HL-60/S4 treated with phorbol 12-myristate 13-acetate at 8.2 ng/mL for 4 days and 3 days (cell line): ENCODE results near the gene VAPA.

ENCODE experiments used
- in situ Hi-C: fragments of 300-500 bp; cut with MboI; formaldehyde crosslinking; loops from 2 replicates; pipeline ENCODE4 v1.15.0; 2022; ENCODE audit warnings: low sequenced_read_pairs

VAPA gene

GRCh38 chr18:9992973-9993520 lies 79.2 kb downstream of the VAPA start:
- in situ Hi-C loops = no loop called here

DNA sequence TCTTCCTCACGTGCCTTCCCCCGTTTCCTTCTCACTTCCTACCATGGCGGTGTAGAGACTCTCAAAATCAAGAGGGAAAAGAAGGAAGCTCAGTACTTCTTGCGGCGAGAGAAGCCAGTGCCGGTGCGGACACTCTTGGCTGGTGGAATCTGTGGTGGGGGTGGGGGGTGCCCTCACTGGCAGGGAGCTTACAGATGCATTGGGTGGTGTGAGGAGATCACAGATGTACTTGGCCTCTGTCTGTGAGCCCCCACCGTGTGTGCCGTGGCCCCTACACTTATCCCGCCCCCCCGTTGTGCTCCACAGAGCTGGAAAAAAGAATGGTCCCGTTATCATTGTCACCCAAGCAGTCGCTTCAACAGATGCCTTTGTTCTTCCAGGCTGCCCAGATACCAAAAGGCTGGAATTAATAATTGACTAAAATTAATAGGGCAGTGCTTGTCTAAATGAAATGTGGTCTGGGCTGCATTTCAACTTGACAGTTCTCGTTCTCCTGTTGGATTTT lies 79.8 kb downstream of the VAPA start:
- in situ Hi-C loops = no loop called here

- in situ Hi-C loops = no loop called here
Measured at GRCh38 chr18:9994026-9994570, 80.3 kb downstream of the VAPA start.

DNA sequence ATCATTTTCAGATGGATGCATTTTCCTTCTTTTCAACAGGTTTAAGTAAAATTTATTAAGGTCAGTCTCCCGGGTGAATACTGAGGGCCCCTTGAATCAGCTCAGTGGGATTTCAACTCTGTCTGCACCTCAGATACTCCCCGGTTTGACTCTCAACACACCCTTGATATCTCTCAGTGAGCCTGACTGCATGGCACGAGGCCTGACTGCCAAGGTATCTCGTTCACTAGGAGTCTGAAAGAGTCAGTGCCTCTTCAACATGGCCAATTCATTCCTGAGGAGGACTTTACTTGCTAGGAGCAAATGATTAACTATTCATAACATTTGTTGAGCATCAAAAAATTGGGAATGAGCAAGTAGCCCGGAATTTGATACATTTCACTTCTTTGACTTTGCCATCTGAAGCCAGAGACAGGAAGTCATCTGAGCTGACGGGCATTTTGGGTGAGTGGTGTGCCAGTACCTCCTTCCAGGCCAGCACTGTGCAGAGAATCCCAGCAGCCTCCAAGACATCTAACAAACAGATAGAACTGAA lies 81.0 kb downstream of the VAPA start:
- in situ Hi-C loops = no loop called here

DNA sequence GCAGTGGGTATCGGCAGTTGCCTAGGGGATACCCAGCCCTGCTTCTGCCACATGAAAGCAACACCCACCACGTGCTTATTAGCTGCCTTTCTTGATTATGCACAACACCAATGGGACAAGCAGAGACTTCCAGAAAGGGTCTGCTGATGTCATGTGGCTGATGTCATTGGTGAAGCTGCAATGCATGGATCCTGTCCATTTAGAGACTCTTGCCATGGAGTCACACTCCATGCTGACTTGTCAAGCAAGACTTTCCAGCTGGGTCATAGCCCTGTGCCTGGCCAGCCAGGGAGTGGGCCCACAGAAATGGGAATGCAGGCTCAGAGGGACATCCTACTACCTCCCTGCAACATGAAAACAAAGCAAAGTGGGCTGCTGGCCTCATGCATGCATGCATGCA lies 81.8 kb downstream of the VAPA start:
- in situ Hi-C loops = no loop called here

GRCh38 chr18:9996094-9996493 lies 82.3 kb downstream of the VAPA start:
- in situ Hi-C loops = no loop called here

DNA sequence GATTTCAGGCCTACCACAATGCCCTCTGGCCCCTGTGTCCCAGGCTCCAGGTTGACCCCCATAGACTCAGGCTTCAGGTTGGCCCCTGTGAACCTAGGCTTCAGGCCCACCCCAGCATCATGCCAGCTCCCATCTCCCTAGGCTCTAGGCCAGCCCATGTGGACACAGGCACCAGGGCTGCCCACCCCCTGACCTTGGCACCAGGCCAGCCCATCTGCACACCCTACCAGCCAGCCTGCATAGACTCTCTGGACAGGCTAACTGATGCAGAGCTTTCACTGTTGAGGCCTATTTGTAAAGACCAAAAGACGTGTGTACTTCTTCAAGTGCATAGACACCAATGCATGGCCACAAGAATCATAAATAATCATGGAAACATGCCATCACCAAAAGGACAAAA lies 83.9 kb downstream of the VAPA start:
- in situ Hi-C loops = no loop called here

DNA sequence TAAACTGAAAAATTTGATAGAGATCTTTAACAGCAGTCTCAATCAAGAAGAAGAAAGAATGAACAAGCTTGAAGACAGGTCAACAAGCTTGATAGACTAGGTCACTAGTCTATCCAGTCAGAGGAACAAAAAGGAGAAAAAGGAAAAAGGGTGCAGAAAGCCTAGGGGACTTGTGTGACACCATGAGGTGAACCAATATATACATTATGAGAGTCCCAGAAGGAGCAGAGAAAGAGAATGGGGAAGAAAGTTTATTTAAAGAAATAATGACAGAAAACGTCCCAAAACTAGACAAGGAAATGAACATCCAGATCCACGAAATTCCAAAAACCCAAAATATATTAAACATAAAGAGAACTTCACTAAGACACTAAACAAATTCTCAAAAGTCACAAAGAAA lies 84.5 kb downstream of the VAPA start:
- in situ Hi-C loops = no loop called here

- in situ Hi-C loops = no loop called here
Measured at GRCh38 chr18:10002280-10002679, 88.5 kb downstream of the VAPA start.

DNA sequence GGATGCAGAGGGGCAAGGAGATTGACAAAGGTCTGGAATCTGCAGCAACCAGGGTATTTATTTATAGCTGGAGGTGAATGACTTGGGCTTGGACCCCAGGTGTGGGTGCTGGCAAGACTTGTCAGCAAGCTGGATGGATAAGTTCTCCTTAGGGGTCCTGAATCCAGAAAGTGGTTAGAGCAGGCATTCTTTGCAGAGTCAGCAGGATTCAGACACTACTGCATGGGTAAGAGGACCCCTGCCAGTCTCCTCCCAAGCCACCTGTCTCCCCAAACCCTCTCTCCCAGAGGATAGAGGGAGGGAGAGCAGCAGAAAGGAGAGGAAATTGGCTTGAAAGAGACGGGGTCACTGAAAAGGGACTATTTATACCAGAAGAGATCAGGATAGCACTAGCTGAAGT lies 89.5 kb downstream of the VAPA start:
- in situ Hi-C loops = no loop called here

DNA sequence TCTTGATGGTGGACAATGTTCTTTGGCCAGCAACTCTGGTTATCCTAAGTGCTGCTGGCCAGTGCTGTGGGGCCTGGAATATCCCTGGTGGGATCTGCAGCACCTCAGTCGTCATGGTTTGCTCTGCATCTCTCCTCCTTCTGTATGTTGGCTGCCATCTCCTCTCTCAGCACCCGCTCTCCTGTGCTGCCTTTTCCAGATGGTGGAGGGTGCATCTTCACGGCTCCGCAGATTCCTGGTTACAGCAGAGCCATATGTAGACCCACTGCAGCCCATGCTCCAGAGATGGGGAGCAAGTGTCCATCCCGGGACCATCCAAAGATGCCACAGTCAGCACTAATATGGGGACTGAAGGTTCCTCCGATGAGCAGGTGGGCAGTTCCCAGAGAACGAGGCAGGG lies 90.0 kb downstream of the VAPA start:
- in situ Hi-C loops = no loop called here

DNA sequence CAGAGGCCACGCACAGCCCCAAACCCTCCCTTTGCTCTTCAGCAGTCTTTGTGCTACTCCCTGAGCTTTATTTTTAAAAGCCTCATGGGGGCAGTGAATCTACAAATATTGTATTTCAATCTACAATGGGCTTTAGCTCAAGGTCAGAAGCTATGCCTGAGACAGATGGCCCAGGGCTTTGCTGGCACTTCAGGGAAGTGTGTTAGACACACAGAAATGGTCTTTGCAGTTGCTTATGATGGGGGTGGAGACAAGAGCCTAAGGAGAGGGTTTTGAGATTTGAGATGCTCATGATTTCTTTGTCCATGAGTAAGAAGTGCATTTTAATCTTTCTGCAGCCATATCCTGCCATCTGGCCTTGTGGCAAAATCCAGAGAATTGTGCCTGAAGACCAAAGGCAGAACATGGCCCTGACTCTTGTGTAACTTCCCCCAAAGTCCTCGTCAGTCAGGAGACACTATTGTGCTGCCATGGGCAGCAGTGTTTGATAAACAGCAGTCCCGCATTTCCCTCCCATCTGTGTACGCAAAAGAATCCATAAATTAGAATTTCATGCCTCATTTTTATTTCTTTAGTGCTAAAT lies 92.6 kb downstream of the VAPA start:
- in situ Hi-C loops = no loop called here

GRCh38 chr18:10008006-10008647 lies 94.3 kb downstream of the VAPA start:
- in situ Hi-C loops = no loop called here
